ENCODE data around the gene PCDH9.
A peak's percentile ranks its signal among the peaks of the same experiment; 100 is the strongest.

Gene PCDH9

DNA sequence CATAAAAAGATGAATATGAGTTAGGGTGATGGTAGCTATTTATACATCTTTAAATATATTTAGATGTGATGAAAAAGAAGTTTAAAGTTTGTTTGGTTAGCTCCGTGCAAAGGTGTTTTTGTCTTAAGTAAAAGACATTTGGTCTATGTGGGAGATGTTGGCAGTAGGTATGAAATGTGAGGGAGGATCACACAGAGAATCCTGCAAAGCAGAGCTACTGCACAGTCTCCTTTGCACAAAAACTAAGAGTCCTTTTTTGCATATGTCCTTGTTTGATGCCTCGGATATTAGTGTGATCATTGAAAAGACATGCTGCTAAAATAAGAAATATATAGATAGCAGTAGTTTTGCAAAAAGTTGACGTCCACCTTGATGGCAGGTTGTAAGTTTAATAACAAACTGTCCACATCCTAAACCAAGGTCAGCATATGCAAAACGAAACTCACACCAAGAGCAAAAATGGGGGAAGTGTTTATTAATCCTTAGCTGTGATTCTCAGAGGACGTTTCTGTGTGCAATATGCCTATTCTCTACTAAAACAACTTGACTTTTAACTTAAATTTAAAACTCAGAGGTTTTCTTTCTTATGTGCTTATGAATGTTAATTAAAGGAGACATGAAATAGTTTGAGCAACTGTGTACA, 870.1 kb downstream of the PCDH9 start:
- Histone ChIP-seq H3K9me2 (replicated peaks; ENCODE audit: insufficient read depth, low read length) (no peaks in the 10 kb centered on the region), H3K4me3 (ENCODE audit: insufficient read depth, low read length, poor library complexity, severe bottlenecking) (no peak overlapping the region), H3K36me3 (ENCODE audit: low read length) (no peaks in the 10 kb centered on the region), H3K9me3 (ENCODE audit: insufficient read depth, low read length) (no peaks in the 10 kb centered on the region), H2AFZ (ENCODE audit: low read depth, low read length, severe bottlenecking) (peak overlapping the region; percentile 70), H3K79me2 (ENCODE audit: insufficient read depth, low read length) (no peaks in the 10 kb centered on the region), H3K27me3 (ENCODE audit: low read length) (no peaks in the 10 kb centered on the region), H3K4me2 (ENCODE audit: low read depth, low read length, poor library complexity, severe bottlenecking) (peak overlapping the region; percentile 49), H4K20me1 (ENCODE audit: low read depth, low read length) (no peaks in the 10 kb centered on the region), H3F3A (ENCODE audit: insufficient read depth) (no peaks in the 10 kb centered on the region), H3K27ac (ENCODE audit: low read depth, low read length) (no peak overlapping the region), H3K9ac (ENCODE audit: low read length) (no peak overlapping the region)
- TF ChIP-seq, protein P1, sequence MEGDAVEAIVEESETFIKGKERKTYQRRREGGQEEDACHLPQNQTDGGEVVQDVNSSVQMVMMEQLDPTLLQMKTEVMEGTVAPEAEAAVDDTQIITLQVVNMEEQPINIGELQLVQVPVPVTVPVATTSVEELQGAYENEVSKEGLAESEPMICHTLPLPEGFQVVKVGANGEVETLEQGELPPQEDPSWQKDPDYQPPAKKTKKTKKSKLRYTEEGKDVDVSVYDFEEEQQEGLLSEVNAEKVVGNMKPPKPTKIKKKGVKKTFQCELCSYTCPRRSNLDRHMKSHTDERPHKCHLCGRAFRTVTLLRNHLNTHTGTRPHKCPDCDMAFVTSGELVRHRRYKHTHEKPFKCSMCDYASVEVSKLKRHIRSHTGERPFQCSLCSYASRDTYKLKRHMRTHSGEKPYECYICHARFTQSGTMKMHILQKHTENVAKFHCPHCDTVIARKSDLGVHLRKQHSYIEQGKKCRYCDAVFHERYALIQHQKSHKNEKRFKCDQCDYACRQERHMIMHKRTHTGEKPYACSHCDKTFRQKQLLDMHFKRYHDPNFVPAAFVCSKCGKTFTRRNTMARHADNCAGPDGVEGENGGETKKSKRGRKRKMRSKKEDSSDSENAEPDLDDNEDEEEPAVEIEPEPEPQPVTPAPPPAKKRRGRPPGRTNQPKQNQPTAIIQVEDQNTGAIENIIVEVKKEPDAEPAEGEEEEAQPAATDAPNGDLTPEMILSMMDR (IDR thresholded peaks at IDR 0.05; ENCODE audit: insufficient read depth, low read length, poor library complexity, severe bottlenecking), result no peak
- TF ChIP-seq EZH2phosphoT487 (conservative IDR thresholded peaks at IDR 0.05; ENCODE audit: low read length), result no peak

DNA sequence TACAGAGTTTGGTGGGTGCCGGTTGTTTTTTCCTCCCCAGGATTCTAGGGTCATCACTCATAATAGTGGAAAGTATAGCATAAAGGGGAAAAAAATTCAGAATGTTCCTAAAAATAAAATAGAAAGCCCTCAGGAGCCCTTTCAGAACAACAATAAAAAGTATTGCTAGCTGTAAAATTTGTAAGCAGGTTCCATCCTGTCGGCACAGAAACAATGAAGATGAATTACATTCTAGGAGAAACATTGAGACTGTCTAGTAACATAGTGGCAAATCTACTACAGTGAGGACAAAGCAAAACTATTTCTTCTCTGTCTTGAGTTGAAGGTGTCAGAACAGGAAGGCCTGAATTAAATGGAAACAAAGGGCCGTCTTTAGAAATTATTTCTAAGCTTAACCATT, 870.7 kb downstream of the PCDH9 start:
- Histone ChIP-seq H3K9ac (ENCODE audit: low read length) (no peak overlapping the region), H3K4me2 (ENCODE audit: low read depth, low read length, poor library complexity, severe bottlenecking) (peak overlapping the region; percentile 49), H3K36me3 (ENCODE audit: low read length) (no peaks in the 10 kb centered on the region), H3K9me2 (replicated peaks; ENCODE audit: insufficient read depth, low read length) (no peaks in the 10 kb centered on the region), H3K79me2 (ENCODE audit: insufficient read depth, low read length) (no peaks in the 10 kb centered on the region), H4K20me1 (ENCODE audit: low read depth, low read length) (no peaks in the 10 kb centered on the region), H2AFZ (ENCODE audit: low read depth, low read length, severe bottlenecking) (no peak overlapping the region), H3K4me3 (ENCODE audit: insufficient read depth, low read length, poor library complexity, severe bottlenecking) (no peak overlapping the region), H3K27me3 (ENCODE audit: low read length) (no peaks in the 10 kb centered on the region), H3K27ac (ENCODE audit: low read depth, low read length) (no peak overlapping the region), H3K9me3 (ENCODE audit: insufficient read depth, low read length) (no peaks in the 10 kb centered on the region), H3F3A (ENCODE audit: insufficient read depth) (no peaks in the 10 kb centered on the region)
- TF ChIP-seq, protein P1 (IDR thresholded peaks at IDR 0.05; ENCODE audit: insufficient read depth, low read length, poor library complexity, severe bottlenecking), result no peak
- TF ChIP-seq EZH2phosphoT487 (conservative IDR thresholded peaks at IDR 0.05; ENCODE audit: low read length), result no peak

DNA sequence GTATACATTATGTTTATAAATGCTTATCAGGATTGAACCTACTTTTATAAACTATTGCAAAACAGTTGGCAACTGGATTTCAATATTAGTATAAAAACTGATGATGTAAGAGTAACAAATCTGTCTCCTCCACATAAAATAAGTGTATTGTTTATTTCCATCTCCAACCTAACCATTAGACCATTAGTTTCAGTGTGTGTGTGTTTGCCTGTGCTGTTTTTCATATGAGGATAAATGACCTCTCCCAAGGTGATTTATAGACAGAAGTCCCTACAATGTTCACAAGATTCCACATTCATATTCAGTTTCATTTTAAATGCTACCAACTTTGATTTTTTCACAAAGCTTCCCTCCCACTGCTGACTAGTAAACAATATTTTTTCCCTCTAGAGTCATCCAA, 871.6 kb downstream of the PCDH9 start:
- Histone ChIP-seq H3K9me3 (ENCODE audit: insufficient read depth, low read length) (no peaks in the 10 kb centered on the region), H3K27me3 (ENCODE audit: low read length) (no peaks in the 10 kb centered on the region), H3K9ac (ENCODE audit: low read length) (no peak overlapping the region), H3K4me2 (ENCODE audit: low read depth, low read length, poor library complexity, severe bottlenecking) (no peak overlapping the region), H3K9me2 (replicated peaks; ENCODE audit: insufficient read depth, low read length) (no peaks in the 10 kb centered on the region), H3K36me3 (ENCODE audit: low read length) (no peaks in the 10 kb centered on the region), H3F3A (ENCODE audit: insufficient read depth) (no peaks in the 10 kb centered on the region), H3K27ac (ENCODE audit: low read depth, low read length) (no peak overlapping the region), H2AFZ (ENCODE audit: low read depth, low read length, severe bottlenecking) (no peak overlapping the region), H4K20me1 (ENCODE audit: low read depth, low read length) (no peaks in the 10 kb centered on the region), H3K79me2 (ENCODE audit: insufficient read depth, low read length) (no peaks in the 10 kb centered on the region), H3K4me3 (ENCODE audit: insufficient read depth, low read length, poor library complexity, severe bottlenecking) (no peak overlapping the region)
- TF ChIP-seq, protein P1 (IDR thresholded peaks at IDR 0.05; ENCODE audit: insufficient read depth, low read length, poor library complexity, severe bottlenecking), result no peak
- TF ChIP-seq EZH2phosphoT487 (conservative IDR thresholded peaks at IDR 0.05; ENCODE audit: low read length), result no peak

Data from SU-DHL-6 (cell line).